GM12872 (cell line): ENCODE results near the gene SFTA2.

Experiments
- CTCF ChIP-seq: IDR thresholded peaks from 3 replicates; pipeline ENCODE4 v1.5.1; 2011; ENCODE audit warnings: low read depth, mild to moderate bottlenecking, low read length, moderate library complexity; ENCODE audit not compliant: insufficient read depth

SFTA2 gene

GRCh38 chr6:30940361-30940986 is 8.5 kb upstream of the SFTA2 start, which contains the start of gene MUCL3:
TSS of gene MUCL3 (plus strand) at chr6:30940973. CDS start at chr6:30941000, 27 bp downstream.
- TF ChIP-seq CTCF, result no peak

GRCh38 chr6:30939473-30939872 is 7.5 kb upstream of the SFTA2 start:
- no peak for TF ChIP-seq CTCF

GRCh38 chr6:30938730-30939129 is 6.8 kb upstream of the SFTA2 start:
- no peak for TF ChIP-seq CTCF

- TF ChIP-seq CTCF, result no peak
Measured at GRCh38 chr6:30937265-30937664, 5.3 kb upstream of the SFTA2 start.

GRCh38 chr6:30935018-30935417 is 3.0 kb upstream of the SFTA2 start:
- no peak for TF ChIP-seq CTCF

- no peak for TF ChIP-seq CTCF
Measured at GRCh38 chr6:30932665-30933365, 845 bp upstream of the SFTA2 start.

GRCh38 chr6:30931272-30931671 is 698 bp downstream of the SFTA2 start:
- TF ChIP-seq CTCF, result no peak
